Activated T-cell treated with anti-CD3 and anti-CD28 coated beads, Interleukin-2, amount 50 U/mL, for 72 hours (primary cell): ENCODE measurements around the gene PERM1. TPM values are rescaled to one million over a fixed set of nuclear protein-coding genes. Genes with fewer than 3 reads are reported as not detected.
"Not testable (repeated sequence)": the region's sequence is repeated elsewhere in the genome, so short reads cannot be mapped to it uniquely, and the experiment has no call there.

Experiments used
- ATAC-seq, 2 donors: fragments of 150-1000 bp; cut with Tn5 transposase; replicated peaks in 1 of 2; 2 replicates each; pipeline ENCODE4 v1.10.0; 2021; ENCODE audit warnings: moderate library complexity in 2 of 2, mild to moderate bottlenecking in 1 of 2
- DNase-seq, 2 donors: peaks; one replicate each; pipeline ENCODE4 v3.0.0; 2021 to 2022; ENCODE audit warnings: mixed read lengths in 1 of 2
- H3K27ac Mint-ChIP-seq: one replicate; pipeline ENCODE4 v1.8.0; 2022; ENCODE audit warnings: mild to moderate bottlenecking, moderate library complexity, mixed read lengths
- H3K27me3 Mint-ChIP-seq: one replicate; pipeline ENCODE4 v1.8.0; 2022; ENCODE audit warnings: low read depth, mixed read lengths
- H3K36me3 Mint-ChIP-seq, 2 donors: one replicate each; pipeline ENCODE4 v1.8.0; 2022; ENCODE audit warnings: mixed read lengths in 2 of 2, mild to moderate bottlenecking in 1 of 2; ENCODE audit not compliant: insufficient read depth in 2 of 2
- H3K4me1 Mint-ChIP-seq: one replicate; pipeline ENCODE4 v1.8.0; 2022; ENCODE audit warnings: low read depth, mixed read lengths
- H3K4me3 Mint-ChIP-seq, 2 donors: one replicate each; pipeline ENCODE4 v1.8.0; 2022; ENCODE audit warnings: mild to moderate bottlenecking in 2 of 2, mixed read lengths in 2 of 2, moderate library complexity in 2 of 2
- H3K9me3 Mint-ChIP-seq, 2 donors: one replicate each; pipeline ENCODE4 v1.8.0; 2022; ENCODE audit warnings: mixed read lengths in 2 of 2
- total RNA-seq, 2 donors: library from RNA; stranded (reverse); gene quantifications; one replicate each; pipeline ENCODE4 v1.2.3, GENCODE V29; 2022

PERM1 gene
- not detected for total RNA-seq

- no peak for ATAC-seq
- Mint-ChIP-seq H3K4me1 (no peaks in the 10 kb centered on the region), H3K36me3 (no peaks in the 10 kb centered on the region)
These were observed at the start of gene PERM1 for GRCh38 chr1:981955-982558. Gene PERM1 (minus strand): TSS chr1:982093. CDS start chr1:981029, 1,064 bp downstream.

GRCh38 chr1:1030867-1031658, 49.2 kb upstream of the PERM1 start:
- H3K4me1 Mint-ChIP-seq, H3K36me3 Mint-ChIP-seq, H3K27me3 Mint-ChIP-seq, DNase-seq, H3K9me3 Mint-ChIP-seq, H3K27ac Mint-ChIP-seq, ATAC-seq, H3K4me3 Mint-ChIP-seq: not testable (repeated sequence)

More at GRCh38 chr1:981955-982558, at the start of gene PERM1:
- DNase-seq = no peak
- no peak within 1 kb of the TSS for H3K27ac Mint-ChIP-seq
- H3K27me3 Mint-ChIP-seq = peaks cover 10% of the 10 kb centered on the region
- no peaks in the 10 kb centered on the region for H3K9me3 Mint-ChIP-seq
- H3K4me3 Mint-ChIP-seq = no peak within 1 kb of the TSS

- no peak for ATAC-seq
- H3K4me1 Mint-ChIP-seq = peaks cover 10% of the 10 kb centered on the region
- no peak overlapping the region for H3K4me3 Mint-ChIP-seq
- no peaks in the 10 kb centered on the region for H3K9me3 Mint-ChIP-seq
- H3K27me3 Mint-ChIP-seq = peaks cover 6% of the 10 kb centered on the region
- H3K36me3 Mint-ChIP-seq = no peaks in the 10 kb centered on the region
- DNase-seq = no peak
- no peak overlapping the region for H3K27ac Mint-ChIP-seq
These were observed 45.9 kb upstream of the PERM1 start for GRCh38 chr1:1027791-1028190.

DNA sequence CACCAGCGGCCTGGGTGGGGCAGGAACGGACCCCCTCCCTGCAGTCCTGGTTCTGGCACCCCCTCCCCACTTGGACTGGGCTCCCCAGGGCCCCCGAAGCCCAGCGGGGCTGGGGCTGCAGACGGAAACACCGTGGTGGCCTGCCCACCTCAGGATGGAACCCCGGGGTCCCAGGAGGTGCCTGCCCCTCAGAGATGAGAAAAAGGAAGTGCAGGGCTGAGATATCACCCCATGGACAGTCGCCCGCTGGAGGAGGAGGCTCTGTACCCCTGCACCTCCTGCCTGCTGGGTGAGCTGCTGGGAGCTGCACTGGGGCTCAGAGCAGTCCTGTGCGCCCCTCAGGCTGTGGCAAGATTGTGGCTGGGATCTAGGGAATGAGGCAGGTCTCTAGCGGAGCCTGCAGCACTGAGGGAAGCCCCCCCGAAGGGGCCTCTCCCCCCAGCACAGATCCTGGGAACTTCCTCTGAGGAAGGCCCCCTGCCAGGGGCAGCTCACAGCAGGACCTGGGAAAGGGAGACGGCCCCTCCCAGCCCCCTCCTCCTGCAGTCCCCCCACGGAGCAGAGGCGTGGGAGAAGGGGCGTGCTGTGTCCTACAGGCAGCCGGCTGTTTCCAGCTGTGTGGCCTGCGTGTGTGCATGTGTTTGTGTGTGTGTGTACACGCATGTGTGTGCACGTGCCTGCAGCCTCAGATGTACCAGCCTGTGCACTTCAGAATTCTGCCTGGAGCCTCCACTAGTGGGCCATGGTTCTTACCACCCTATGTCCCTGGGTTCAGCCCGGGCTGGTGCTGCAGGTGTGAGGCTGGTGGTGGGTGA, 44.9 kb upstream of the PERM1 start:
- H3K27ac Mint-ChIP-seq = no peak overlapping the region
- ATAC-seq = no peak
- no peak for DNase-seq
- H3K4me3 Mint-ChIP-seq = no peak overlapping the region
- no peaks in the 10 kb centered on the region for H3K36me3 Mint-ChIP-seq
- H3K27me3 Mint-ChIP-seq = peaks cover 7% of the 10 kb centered on the region
- no peaks in the 10 kb centered on the region for H3K9me3 Mint-ChIP-seq
- peaks cover 5% of the 10 kb centered on the region for H3K4me1 Mint-ChIP-seq

DNA sequence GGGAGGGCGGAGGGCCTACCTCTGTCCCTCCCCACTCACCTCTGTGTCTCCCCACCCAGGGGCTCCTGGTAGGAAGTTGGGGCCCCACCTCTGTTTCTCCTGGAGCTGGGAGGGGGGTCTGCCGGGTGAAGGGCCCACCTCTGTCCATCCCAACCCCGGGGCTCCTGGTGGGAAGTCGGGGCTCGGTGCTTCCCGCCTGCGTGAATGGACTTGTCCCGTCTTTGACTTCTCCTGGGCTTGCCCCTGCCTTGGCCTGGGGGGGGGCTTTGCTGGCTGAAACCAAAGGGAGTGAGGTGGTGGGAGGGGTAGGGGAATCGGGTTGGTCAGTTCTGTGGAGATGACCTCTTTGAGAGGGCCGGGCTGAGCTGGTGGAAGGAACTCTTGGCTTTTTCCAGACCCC, 43.8 kb upstream of the PERM1 start:
- Mint-ChIP-seq H3K27ac (no peak overlapping the region), H3K9me3 (no peaks in the 10 kb centered on the region), H3K27me3 (peaks cover 7% of the 10 kb centered on the region), H3K36me3 (no peaks in the 10 kb centered on the region), H3K4me3 (no peak overlapping the region), H3K4me1 (peaks cover 5% of the 10 kb centered on the region)
- ATAC-seq (no peak), DNase-seq (no peak)

- Mint-ChIP-seq H3K36me3 (no peaks in the 10 kb centered on the region), H3K9me3 (no peaks in the 10 kb centered on the region), H3K27me3 (peaks cover 7% of the 10 kb centered on the region), H3K4me3 (no peak overlapping the region), H3K27ac (no peak overlapping the region), H3K4me1 (peaks cover 5% of the 10 kb centered on the region)
- no peak for ATAC-seq
- DNase-seq = no peak
These were observed 43.1 kb upstream of the PERM1 start for GRCh38 chr1:1024771-1025699.

GRCh38 chr1:1024149-1024770, 42.4 kb upstream of the PERM1 start:
- H3K36me3 Mint-ChIP-seq = no peaks in the 10 kb centered on the region
- DNase-seq (no peak), ATAC-seq (no peak)
- H3K9me3 Mint-ChIP-seq = no peaks in the 10 kb centered on the region
- peaks cover 5% of the 10 kb centered on the region for H3K4me1 Mint-ChIP-seq
- no peak overlapping the region for H3K4me3 Mint-ChIP-seq
- H3K27me3 Mint-ChIP-seq = peaks cover 7% of the 10 kb centered on the region
- no peak overlapping the region for H3K27ac Mint-ChIP-seq

DNA sequence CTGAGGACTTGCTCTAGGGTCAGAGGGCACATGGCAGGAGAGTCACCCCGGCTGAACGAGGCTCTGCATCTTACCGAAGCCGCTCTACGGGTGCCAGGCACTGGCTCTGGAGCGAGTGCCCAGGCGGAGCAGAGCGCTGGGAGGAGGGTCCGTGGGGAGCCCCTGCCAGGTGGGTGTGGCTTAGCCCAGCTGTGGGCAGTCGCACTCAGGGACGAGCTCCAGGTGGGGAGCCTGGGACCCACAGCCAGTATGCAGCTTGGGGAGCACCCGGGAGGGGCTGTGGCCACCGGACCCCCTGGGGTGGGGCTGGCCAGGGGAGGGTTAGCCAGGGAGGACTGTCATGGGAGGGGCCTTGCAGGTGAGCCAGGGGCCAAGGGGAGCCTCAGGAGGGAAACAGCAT, 41.8 kb upstream of the PERM1 start:
- Mint-ChIP-seq H3K9me3 (no peaks in the 10 kb centered on the region), H3K36me3 (no peaks in the 10 kb centered on the region), H3K27ac (no peak overlapping the region), H3K4me1 (peaks cover 5% of the 10 kb centered on the region), H3K4me3 (no peak overlapping the region), H3K27me3 (peaks cover 7% of the 10 kb centered on the region)
- DNase-seq = no peak
- no peak for ATAC-seq

- Mint-ChIP-seq H3K27ac (no peak overlapping the region), H3K4me3 (peak overlapping the region in 1 of 2 donors; percentile 17), H3K4me1 (peaks cover 6% of the 10 kb centered on the region), H3K9me3 (no peaks in the 10 kb centered on the region), H3K27me3 (peaks cover 7% of the 10 kb centered on the region), H3K36me3 (no peaks in the 10 kb centered on the region)
- DNase-seq = no peak
- ATAC-seq = no peak
These were observed 40.6 kb upstream of the PERM1 start for GRCh38 chr1:1022302-1023009.

DNA sequence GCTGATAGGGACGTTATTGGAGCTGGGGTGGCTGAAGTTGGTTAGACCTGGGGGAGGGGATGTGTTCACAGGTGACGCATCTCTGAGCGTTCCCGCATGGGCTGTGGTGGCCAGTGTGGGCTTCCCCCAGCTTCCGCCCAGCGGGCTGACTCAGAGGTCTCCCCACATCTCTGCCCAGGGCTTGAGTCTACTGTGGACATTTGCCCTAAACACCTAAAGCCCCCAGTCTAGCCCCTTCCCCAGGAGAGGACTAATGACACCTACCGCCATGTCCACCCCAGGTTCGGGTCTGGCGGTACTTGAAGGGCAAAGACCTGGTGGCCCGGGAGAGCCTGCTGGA, 40.0 kb upstream of the PERM1 start:
- no peak for DNase-seq
- Mint-ChIP-seq H3K4me1 (peaks cover 11% of the 10 kb centered on the region), H3K9me3 (no peaks in the 10 kb centered on the region), H3K36me3 (peaks cover 0 to 3% of the 10 kb centered on the region in 2 donors), H3K4me3 (no peak overlapping the region), H3K27ac (no peak overlapping the region), H3K27me3 (peaks cover 7% of the 10 kb centered on the region)
- ATAC-seq = no peak

GRCh38 chr1:1021010-1021919, 39.4 kb upstream of the PERM1 start:
- Mint-ChIP-seq H3K9me3 (no peaks in the 10 kb centered on the region), H3K27ac (no peak overlapping the region), H3K36me3 (peaks cover 0 to 3% of the 10 kb centered on the region in 2 donors), H3K4me1 (peaks cover 12% of the 10 kb centered on the region), H3K4me3 (peak overlapping the region; percentile 50 to 68), H3K27me3 (peaks cover 7% of the 10 kb centered on the region)
- ATAC-seq (no peak), DNase-seq (no peak)
